NCI-H2107 treated with DMSO at 0.1 percent for 48 hours (cell line): Measurements from ENCODE around the gene SCUBE2.

Source experiments
- DNase-seq: peaks from one replicate; lab custom pipeline; 2025; ENCODE audit not compliant: unreplicated experiment; lab: John Stamatoyannopoulos, UW

The SCUBE2 gene

DNA sequence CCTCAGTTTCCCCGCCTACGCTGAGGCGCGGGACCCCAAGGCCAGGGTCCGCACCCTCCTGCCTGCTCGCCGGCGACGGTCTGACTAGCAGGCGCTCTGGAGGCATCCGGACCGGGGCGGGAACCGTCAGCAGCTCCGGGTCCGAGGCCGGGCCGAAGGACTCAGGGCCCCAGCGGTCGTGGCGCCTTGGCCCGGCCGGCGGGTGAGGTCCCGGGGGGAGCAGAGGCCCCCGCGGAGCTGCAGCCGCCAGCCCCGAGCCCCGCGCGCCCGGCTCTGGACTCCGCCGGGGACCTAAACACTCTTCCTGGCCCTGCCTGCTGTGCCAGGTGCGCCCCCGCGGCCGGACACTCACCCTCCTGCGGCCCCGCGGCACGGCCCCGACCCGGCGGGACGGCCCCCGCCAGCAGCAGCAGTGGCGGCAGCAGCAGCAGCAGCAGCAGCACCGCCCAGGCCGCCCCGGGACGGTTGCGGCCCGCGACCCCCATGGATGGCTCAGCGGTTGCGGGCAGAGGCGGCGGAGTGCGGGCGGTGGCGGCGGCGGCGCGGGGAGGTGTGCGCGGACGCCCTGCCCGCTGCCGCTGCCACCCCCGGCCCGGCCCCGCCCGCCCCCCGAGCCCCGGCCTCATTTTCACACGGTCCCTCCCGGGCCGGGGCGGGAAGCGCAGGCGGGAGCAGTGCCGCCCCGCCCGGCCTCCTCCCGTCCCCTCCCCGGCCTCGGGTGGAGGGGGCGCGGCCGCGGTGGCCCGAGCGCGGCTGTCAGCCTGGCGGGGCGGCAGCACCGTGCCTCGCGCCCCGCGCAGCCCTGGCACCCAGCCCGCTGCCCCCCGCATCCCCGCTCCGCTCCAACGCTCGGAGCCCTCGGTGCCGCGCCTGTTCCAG, at the start of gene SCUBE2:
Gene SCUBE2, minus strand, starts transcription at position 556 of the 879 bp plus-strand sequence. Its CDS starts 71 bp downstream, at position 485.
- no peak for DNase-seq

DNA sequence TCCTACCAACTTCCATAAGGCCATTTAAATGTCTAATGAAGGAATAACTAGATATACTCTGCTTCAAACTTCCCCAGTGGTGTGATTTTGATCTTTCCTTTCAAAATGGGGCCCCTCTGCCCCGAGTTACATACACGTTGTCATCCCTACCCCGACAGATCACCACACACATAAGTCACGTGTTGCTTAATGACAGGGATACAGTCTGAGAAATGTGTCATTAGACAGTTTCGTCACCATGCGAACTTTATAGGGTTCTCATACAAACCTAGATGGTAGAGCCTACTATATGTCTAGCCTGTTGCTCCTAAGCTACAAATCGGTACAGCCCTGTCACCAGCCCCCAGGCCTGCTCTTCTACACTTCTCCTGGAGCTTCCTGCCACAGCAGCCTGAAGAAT, 49.8 kb upstream of the SCUBE2 start:
- no peak for DNase-seq

DNA sequence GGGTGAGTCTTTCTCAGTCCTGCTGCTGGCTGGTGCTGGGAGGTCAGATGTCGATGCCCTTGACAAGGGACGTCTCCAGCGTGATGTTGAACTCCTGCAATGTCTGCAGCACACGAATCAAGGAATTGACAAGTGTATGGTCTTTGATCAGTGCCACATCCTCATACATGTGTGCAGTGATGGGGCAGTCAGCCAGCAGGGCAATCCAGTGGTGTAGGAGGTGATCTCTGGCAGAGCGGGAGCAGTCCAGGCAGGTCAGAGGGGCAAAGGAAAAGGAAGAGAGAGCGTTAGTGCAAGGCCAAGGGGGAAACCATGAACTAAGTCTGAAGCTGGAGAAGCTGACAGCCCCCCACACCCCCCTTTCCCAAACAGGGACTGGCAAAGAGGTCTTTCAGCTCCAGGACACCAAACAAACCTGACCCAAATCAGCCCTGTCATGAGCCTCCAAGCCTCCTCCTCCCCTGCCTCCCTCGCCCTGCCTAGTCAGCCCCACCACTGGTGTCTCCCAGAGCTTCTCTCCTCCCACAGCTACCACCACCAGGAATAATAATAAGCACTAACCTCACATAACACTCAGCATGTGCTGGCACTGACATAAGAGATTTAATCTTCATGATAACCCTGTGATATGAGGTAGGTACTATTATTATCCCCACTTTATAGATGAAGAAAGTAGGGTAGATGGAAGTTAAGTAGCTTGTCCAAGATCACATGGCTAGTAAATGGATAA, 48.4 kb upstream of the SCUBE2 start:
- no peak for DNase-seq

DNA sequence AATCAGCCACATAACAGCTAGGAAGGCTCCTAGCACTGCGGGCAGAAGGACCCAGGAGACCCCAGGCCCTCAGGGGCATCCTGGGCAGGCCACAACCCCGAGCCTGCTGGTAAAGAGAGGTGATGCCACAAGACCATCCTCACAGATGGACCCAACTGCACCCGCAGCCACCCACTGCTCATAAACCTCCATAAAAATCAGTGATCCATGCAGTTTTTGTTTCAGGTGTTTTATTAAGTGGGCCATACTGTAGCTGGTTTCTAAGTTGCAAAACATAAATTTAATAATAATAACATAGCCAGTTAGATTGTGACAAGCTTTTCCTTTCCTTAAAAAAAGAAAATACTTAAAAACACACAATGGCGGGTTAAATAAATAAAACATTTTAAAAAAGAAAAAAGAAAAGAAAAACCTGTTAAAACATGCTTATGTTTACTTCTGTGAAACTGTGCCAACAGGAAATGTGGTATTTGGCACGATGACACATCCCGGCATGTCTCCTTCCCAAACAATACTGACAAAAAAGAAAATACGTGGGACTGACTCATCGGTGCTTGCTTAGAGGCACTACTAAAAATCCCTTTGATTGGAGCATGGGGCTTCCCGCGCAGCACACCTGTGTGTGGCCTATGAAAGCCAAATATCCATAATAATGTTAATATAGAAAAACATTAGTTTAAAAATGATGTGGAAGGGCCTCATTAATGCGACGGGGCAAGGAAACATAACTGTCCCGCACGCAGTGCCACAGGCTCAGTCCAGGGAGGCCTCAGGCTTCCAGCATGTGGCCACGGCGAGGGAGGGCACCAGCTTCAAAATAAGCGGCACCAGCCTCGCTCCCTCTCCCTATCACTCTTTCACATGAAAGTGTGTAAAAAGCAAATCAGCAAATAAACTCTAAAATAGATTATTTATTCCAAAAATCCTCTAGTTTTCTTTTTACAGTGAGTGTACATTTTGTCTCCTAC, 47.5 kb upstream of the SCUBE2 start:
- peak; percentile 72 for DNase-seq

DNA sequence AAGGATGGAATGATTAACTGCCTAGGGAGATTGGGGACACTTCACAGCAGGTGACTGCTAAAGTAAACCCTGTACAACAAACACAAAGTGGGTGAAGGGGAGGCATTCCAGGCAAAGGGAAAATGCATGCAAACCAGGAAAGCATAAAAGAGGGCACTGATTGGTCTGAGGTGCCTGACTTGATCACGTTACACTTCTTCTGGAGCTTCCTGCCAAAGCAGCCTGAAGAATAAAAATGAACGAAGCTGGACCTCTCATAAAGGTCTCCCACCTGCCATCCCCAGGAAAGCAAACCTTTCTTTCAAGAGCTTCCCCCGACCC, 46.7 kb upstream of the SCUBE2 start:
- DNase-seq: no peak

DNA sequence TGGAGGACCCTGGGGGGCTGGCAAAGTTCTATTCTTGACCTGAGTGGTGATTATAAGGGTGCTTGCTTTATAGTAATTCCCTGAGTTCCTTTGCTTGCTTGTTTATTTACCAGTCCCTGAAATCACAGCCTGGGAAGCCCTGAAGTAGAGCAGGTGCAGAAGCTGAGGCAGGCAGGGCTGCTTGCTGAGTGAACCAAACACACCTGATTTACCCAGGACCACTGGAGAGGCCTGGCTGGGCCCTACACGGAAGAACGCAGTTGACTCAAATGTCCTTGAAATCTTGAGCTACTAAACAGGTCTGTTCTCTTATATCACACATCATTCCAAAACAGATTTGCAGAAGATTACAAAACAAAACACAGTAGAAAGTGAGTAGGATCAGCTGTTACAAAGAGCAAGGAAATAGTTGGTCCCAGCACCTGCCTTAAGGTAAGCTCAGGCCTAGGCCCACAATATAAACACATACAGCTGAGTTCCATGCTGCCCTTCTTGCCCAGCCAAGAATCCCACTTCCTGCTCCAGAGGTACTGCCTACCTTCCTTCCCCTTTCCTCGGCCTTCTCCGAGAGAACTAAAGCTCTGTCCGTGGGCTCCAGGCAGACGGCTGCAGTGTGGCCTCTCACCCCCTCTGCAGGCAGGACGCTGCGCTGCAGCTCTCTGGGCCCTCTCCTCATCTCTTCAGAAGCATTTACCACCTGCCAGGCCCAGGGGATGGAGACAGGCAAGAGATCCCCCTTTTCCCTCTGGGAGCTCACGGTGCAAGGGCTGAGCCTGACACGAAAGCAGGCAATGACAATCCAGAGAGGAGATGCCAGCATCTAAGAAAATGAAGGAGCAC, 46.1 kb upstream of the SCUBE2 start:
- peak; percentile 79 for DNase-seq

DNA sequence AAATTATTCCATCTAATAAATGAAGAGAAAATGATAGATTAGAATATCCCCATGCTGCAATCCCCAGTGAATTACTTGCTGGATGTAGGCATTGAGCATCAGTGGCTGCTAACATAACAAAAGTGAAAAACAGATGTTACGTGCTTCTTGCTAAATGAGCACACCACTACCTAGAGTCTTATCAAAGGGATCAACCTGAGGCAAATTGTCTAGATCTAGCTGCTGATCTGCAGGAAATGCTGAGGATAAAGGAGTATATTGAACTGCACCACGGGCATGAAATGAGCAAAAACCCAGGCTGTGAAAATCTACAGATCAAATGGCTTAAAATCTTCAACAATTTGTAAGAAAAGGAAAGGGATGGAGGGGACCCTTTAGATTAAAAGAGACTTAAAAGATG, 45.3 kb upstream of the SCUBE2 start:
- DNase-seq: no peak

DNA sequence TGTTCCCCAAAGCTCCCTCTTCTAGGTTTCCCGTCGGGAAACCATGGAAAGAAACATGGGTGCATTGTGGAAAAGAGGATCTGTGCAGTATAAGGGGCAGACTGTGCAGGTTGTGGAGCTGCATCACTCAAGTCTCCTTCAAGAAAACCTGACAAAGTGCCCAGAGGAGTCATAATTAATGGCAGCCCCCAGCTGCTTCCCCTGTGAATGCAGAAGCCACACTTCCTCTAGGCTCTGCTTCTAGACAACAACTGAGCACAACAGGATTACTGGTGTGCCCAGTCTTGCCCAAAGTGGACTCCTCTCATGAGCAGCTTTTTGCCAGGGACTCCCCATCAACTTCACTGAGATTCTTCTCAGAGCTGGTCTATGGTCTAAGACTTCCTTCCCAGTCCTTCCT, 42.6 kb upstream of the SCUBE2 start:
- no peak for DNase-seq

DNA sequence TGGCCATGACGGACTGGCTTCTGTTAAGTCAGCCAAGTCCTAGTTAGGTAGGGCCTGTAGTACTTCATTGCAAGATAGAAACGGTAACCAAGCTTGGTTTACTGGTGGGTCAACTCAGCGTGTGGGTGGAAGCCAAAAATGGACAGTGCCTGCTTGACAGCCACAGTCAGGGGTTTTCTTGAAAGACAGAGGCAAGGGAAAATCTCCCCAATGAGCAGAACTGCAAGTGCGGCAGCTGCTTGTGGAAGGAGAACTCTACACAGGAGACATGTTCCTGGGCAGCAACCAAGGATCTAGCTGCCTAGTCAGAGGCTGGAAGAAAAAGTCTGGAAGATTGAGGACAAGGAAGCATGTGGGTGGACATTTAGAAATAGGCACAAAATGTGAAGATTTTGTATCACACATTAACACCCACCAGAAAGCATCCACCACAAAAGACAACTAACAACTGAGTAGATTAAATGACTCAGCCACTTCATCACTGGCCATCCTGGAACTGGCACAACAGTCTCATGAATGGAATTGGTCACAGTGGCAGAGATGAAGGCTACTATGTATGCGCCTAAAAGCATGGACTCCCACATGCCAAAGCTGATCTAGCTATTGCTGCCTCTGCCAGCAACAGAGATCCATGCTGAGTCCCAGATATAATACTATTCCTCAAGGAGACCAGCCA, 40.9 kb upstream of the SCUBE2 start:
- DNase-seq: no peak

DNA sequence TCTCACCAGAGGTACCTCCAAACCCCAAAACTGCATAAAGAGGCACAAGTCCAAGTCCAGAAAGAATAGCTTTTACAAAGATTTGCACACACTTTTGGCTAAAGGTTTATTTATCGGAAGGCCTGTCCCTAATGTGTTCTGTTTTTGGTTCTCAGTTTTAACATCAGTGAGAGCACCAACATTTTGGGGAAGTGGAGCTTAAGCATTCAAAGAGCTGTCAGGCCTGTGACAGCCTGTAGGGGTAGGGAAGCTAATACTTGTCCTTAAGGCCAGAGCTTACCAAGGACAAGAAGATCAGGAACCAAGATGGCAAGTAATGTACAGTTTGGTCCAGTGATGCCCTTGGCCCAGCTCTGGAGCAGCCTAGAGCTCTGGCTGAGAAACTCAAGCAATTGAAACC, 38.9 kb upstream of the SCUBE2 start:
- DNase-seq: no peak

DNA sequence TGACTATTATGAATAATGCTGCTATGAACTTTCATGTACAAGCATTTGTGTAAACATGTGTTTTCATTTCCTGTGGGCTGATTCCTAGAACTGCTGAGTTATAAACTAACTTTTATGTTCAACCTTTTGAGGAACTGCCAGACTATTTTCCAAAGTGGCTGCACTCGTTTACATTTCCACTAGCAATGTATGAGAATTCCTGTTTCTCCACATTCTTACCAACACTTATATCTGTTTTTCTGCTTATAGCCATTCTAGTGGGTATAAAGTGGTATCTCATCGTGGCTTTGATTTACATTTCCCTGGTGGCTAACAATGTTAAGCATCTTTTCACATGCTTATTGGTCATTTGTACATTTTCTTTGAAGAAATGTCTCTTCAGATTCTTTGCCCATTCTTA, 35.2 kb upstream of the SCUBE2 start:
- no peak for DNase-seq

DNA sequence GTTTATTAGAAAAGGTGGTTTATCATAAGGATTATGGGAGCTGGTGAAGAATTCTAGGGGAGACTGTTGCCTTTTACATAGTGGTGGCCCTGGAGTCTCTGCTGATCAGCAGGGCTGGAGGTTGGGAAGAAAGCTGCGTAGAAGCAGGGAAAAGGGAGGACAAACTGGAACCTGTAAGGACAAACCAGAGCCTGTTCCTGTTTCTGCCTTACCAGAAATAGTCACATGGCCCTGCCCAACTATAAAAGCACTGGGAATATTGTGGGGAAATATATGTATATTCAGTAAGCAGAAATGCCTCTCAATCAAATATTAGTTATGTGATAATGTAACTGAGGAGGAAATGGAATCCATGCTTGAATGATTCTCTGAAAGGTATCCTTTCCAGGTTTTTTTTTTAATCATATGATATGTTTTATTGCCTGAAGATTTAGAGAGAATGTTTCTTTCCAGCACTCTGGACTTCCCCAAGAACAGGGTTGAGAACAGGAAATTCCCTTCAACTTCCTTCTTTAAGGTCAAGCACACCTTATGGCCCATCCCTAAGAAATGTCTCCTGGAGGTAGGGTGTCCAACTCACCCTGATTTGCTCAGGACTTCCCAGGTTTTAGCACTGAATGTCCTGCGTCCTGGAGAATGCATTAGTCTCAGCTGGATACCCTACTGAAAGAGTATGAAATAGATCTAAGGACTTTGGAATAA, 33.9 kb upstream of the SCUBE2 start:
- no peak for DNase-seq

DNA sequence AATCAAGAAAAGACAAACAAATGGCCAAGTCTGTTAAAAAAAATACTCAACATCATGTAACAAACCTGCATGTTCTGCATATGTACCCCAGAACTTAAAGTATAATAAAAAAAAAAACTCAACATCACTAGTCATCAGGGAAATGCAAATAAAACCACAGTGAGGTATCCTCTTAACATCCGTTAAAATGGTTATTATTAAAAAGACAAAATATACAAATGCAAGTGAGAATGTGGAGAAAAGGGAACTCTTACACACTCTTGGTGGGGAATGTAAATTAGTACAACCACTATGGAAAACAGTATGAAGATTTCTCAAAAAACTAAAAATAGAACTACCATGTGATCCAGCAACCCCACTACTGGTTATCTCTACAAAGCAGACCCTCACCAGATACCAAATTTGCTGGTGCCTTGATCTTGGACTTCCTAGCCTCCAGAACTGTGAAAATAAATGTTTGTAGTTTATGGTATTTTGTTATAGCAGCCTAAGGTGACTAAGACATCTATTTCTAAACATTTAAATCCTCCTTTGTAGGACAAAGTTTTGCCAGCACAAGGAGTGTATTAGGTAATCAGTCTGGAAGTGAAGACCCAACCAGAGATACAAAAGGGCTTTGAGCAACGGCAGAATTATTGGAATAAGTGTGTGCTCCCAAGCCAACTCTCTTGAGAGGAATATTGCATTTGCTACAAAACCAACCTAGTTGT, 32.4 kb upstream of the SCUBE2 start:
- DNase-seq: no peak

DNA sequence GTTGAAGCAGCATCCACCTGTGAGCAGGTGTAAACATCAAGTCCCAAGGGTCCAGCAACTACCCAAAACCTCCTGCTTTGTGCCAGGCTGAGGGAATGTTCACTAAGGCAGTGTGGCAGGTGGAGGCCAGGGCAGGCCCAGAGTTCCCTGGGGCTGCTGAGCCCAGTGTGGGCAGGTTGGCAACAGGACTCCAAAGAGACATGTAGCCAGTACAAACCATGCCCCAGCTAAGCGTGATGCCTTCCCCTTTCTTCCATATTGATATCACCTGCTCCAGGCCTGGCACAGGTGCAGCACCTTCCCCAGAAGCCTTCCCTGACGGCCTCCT, 30.0 kb upstream of the SCUBE2 start:
- DNase-seq: no peak

DNA sequence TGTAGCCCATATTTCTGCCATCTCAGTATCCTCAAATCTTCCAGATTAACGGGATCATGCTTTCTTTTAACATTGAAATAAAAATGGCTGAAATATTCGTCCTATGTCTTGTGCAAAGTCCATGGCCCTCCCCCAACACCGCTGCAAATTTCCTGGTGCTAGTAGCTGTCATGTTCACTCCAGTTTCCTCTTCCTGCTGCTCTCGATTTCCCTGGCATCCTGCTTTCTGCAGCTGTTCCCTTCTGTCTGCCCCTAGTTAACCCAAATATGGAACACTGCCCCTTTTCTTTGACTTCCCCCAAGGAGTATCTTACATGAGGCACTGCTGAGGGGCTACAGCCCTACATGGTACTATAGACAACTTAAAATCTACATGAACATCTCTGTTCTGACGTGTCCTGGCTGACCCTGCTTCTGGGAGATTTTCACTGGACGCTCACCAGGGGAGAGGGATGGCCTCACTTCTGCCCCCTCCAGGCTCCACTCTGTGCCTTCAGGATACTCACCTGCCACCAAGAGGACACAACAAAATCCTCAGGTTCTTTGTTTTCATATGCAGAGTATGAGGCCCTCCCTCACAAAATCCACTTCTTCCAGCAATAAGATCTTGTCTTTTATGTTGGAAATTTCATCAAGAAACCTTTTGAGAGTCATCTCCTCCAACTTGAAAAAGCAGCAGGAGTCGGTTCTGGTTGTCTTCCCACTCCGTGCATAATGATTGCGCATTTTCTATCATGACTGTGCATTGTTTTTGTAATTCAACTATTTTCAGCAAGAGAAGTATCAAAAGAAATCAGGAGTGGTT, 29.5 kb upstream of the SCUBE2 start:
- no peak for DNase-seq

DNA sequence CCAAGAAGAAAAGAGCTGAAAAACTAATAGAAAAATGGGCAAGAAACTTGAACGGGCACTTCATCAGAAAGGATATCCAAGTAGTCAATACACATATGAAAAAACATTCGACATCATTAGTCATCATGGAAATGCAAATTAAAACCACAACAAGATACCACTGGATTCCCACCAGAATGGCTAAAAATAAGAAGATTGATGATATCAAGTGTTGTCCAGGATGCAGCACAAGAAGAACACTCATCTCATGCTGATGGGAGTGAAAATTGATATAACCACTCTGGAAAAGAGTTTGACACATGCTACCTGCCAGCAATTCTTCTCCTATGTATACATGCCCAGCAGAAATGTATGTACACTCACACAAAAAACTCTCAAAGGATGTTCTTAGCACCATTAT, 26.9 kb upstream of the SCUBE2 start:
- DNase-seq: no peak

DNA sequence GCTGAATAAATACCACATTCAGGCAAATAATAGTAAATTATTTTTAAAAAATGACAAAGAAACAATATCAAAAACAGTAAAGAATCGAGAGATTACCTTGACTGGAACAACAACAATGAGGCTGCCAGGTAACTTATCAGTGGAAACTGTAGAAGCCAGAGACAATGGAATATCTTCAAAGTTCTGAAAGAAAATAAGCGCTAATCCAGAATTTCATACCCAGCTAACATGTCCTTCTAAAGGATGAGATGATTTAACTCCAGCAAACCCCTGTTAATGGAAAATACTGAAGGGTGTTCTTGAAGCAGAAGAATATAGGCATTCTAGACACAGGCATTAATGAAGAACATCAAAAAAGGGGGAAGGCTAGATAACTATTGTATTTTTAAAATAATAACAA, 20.7 kb upstream of the SCUBE2 start:
- no peak for DNase-seq
